Body of pancreas (tissue), 4 donors: ENCODE data around the gene ZNF624. TPM values are rescaled to one million over a fixed set of nuclear protein-coding genes. Genes with fewer than 3 reads are reported as not detected.
A peak's percentile ranks its signal among the peaks of the same experiment; 100 is the strongest.

Experiments used
- ATAC-seq: fragments of 150-250 bp; one replicate; pipeline ENCODE4 v1.9.1; 2016
- DNase-seq, 4 donors: peaks; one replicate each; pipeline ENCODE4 v3.0.0-alpha.2; 2019
- H3K27ac ChIP-seq, 4 donors: fragments of 200-600 bp; sonication (generic); 1 replicate in 3 of 4; 2 replicates in 1 of 4; pipeline versions ENCODE4 v1.5.1 to v1.6.1; 2016 to 2019; ENCODE audit warnings: mild to moderate bottlenecking in 1 of 4, mixed read lengths in 1 of 4, moderate library complexity in 1 of 4
- H3K27me3 ChIP-seq, 2 donors: fragments of 200-600 bp; sonication (generic); one replicate each; pipeline ENCODE4 v1.6.0; 2016; ENCODE audit warnings: mild to moderate bottlenecking in 1 of 2
- H3K36me3 ChIP-seq, 2 donors: fragments of 200-600 bp; sonication (generic); replicated peaks in 1 of 2; 2 replicates each; pipeline ENCODE4 v1.5.1; 2016; ENCODE audit warnings: low read depth in 2 of 2; ENCODE audit not compliant: insufficient read depth in 1 of 2
- H3K4me1 ChIP-seq: fragments of 200-600 bp; sonication (generic); one replicate; pipeline ENCODE4 v1.6.0; 2016
- H3K4me3 ChIP-seq, 2 donors: fragments of 200-600 bp; sonication (generic); 1 replicate in 1 of 2; 2 replicates in 1 of 2; pipeline ENCODE4 v1.5.1; 2016 to 2019
- H3K9me3 ChIP-seq, 3 donors: fragments of 200-600 bp; sonication (generic); 1 replicate in 2 of 3; 2 replicates in 1 of 3; pipeline ENCODE4 v1.5.1; 2016
- CTCF ChIP-seq, 7 experiments: fragments of 450-650 bp in 4 of 7; fragments of 200-600 bp in 3 of 7; sonication (generic) in 3 of 7; IDR thresholded peaks; one replicate each; pipeline ENCODE4 v1.5.1; 2016 to 2019; ENCODE audit warnings: antibody characterized with exemption in 7 of 7
- POLR2A ChIP-seq, 3 donors: fragments of 450-650 bp; IDR thresholded peaks; one replicate each; pipeline ENCODE4 v1.6.1; 2016; ENCODE audit warnings: antibody characterized with exemption in 3 of 3, mild to moderate bottlenecking in 2 of 3
- WGBS, 2 donors: methylation state at CpG; one replicate each; pipeline ENCODE4 v1.1.5; 2017; 5-methylcytosine and 5-hydroxymethylcytosine counted together
- intact Hi-C: fragments of 100-400 bp; cut with DNase I; formaldehyde crosslinking; loops from one replicate; pipeline ENCODE4 v1.15.1; 2023
- total RNA-seq, 2 donors: library from RNA; depleted of rRNA; stranded (reverse); fragments of >200 nt; gene quantifications; one replicate each; pipeline ENCODE4 v1.1.0, GENCODE V29; 2016

The ZNF624 gene
- total RNA-seq, 2 donors from 2014 or later = 0.52 TPM; not detected in 1

GRCh38 chr17:16622540-16623277 is 30.9 kb downstream of the ZNF624 start:
- Histone ChIP-seq H3K9me3 (peaks cover 0 to 24% (median 10%) of the 10 kb centered on the region in 3 donors), H3K4me3 (no peak overlapping the region), H3K27me3 (no peaks in the 10 kb centered on the region), H3K36me3 (peaks cover 0 to 8% of the 10 kb centered on the region in 2 donors), H3K27ac (no peak overlapping the region), H3K4me1 (no peaks in the 10 kb centered on the region)
- DNase-seq = no peak
- intact Hi-C loops = no loop called here
- no peak for ATAC-seq
- TF ChIP-seq CTCF (IDR thresholded peaks at IDR 0.05) (no peak), POLR2A (IDR thresholded peaks at IDR 0.05) (no peak)
- WGBS, 2 donors = 96 to 98% methylated on average over 5 of the region's 5 CpGs

- TF ChIP-seq POLR2A (IDR thresholded peaks at IDR 0.05) = no peak
- TF ChIP-seq CTCF (IDR thresholded peaks at IDR 0.05) = no peak
- intact Hi-C loops = no loop called here
- Histone ChIP-seq H3K27ac (no peak overlapping the region), H3K27me3 (no peaks in the 10 kb centered on the region), H3K4me1 (no peaks in the 10 kb centered on the region), H3K9me3 (peaks cover 0 to 5% (median 0%) of the 10 kb centered on the region in 3 donors), H3K4me3 (no peak overlapping the region), H3K36me3 (no peaks in the 10 kb centered on the region)
- ATAC-seq = no peak
- no peak for DNase-seq
- 87 to 94% methylated on average over 53 of the region's 53 CpGs for WGBS, 2 donors
Observed at GRCh38 chr17:16617481-16618060, 36.1 kb downstream of the ZNF624 start.

- Histone ChIP-seq H3K9me3 (peaks cover 0 to 4% (median 0%) of the 10 kb centered on the region in 3 donors), H3K4me1 (no peaks in the 10 kb centered on the region), H3K4me3 (no peak overlapping the region), H3K27me3 (no peaks in the 10 kb centered on the region), H3K27ac (no peak overlapping the region), H3K36me3 (no peaks in the 10 kb centered on the region)
- ATAC-seq (no peak), DNase-seq (no peak)
- no peak for TF ChIP-seq POLR2A (IDR thresholded peaks at IDR 0.05)
- TF ChIP-seq CTCF (IDR thresholded peaks at IDR 0.05) = no peak
- intact Hi-C loops = no loop called here
- WGBS, 2 donors = 70 to 77% methylated on average over 5 of the region's 5 CpGs
Observed at GRCh38 chr17:16599537-16599936, 54.1 kb downstream of the ZNF624 start.

GRCh38 chr17:16593356-16594102 is 60.1 kb downstream of the ZNF624 start:
- intact Hi-C loops = no loop called here
- peak; percentile 60 for ATAC-seq
- Histone ChIP-seq H3K27me3 (no peaks in the 10 kb centered on the region), H3K4me1 (peaks cover 15% of the 10 kb centered on the region), H3K36me3 (no peaks in the 10 kb centered on the region), H3K9me3 (no peaks in the 10 kb centered on the region), H3K4me3 (no peak overlapping the region), H3K27ac (no peak overlapping the region)
- DNase-seq = peak in 1 of 4 donors; percentile 9
- no peak for TF ChIP-seq POLR2A (IDR thresholded peaks at IDR 0.05)
- TF ChIP-seq CTCF (IDR thresholded peaks at IDR 0.05) = no peak
- 5% methylated on average over 2 of the region's 2 CpGs for WGBS, 2 donors
